Esophagus squamous epithelium (tissue), 5 donors: ENCODE data around the gene ARRB1. TPM values are rescaled to one million over a fixed set of nuclear protein-coding genes. Genes with fewer than 3 reads are reported as not detected.

ENCODE experiments used
- DNase-seq: peaks from one replicate; lab custom pipeline; 2025; lab: John Stamatoyannopoulos, UW
- H3K27ac ChIP-seq, 4 donors: fragments of 200-600 bp; sonication (generic); one replicate each; pipeline ENCODE4 v1.5.1; 2016 to 2019; ENCODE audit warnings: mild to moderate bottlenecking in 1 of 4
- H3K27me3 ChIP-seq, 4 donors: fragments of 200-600 bp; sonication (generic); 1 replicate in 3 of 4; 2 replicates in 1 of 4; pipeline versions ENCODE4 v1.5.1 to v1.6.0; 2017 to 2021; ENCODE audit warnings: antibody characterized with exemption in 1 of 4
- H3K36me3 ChIP-seq, 3 donors: fragments of 200-600 bp; sonication (generic); one replicate each; pipeline ENCODE4 v1.5.1; 2016 to 2019
- H3K4me1 ChIP-seq, 3 donors: fragments of 200-600 bp; sonication (generic); one replicate each; pipeline ENCODE4 v1.5.1; 2017 to 2019
- H3K4me3 ChIP-seq, 4 donors: fragments of 200-600 bp; sonication (generic); 1 replicate in 3 of 4; 2 replicates in 1 of 4; pipeline ENCODE4 v1.5.1; 2016 to 2019; ENCODE audit warnings: mild to moderate bottlenecking in 2 of 4, moderate library complexity in 1 of 4
- H3K9me3 ChIP-seq, 3 donors: fragments of 200-600 bp; sonication (generic); one replicate each; pipeline ENCODE4 v1.5.1; 2016 to 2019
- CTCF ChIP-seq, 6 experiments: fragments of 450-650 bp in 4 of 6; fragments of 200-600 bp in 2 of 6; sonication (generic) in 2 of 6; IDR thresholded peaks; one replicate each; pipeline ENCODE4 v1.5.1; 2016 to 2019; ENCODE audit warnings: antibody characterized with exemption in 6 of 6, mild to moderate bottlenecking in 4 of 6, moderate library complexity in 4 of 6
- POLR2A ChIP-seq, 4 donors: fragments of 450-650 bp; IDR thresholded peaks; one replicate each; pipeline ENCODE4 v1.6.1; 2017; ENCODE audit warnings: antibody characterized with exemption in 4 of 4, mild to moderate bottlenecking in 4 of 4, moderate library complexity in 3 of 4
- WGBS, 2 donors: methylation state at CpG; one replicate each; pipeline ENCODE4 v1.1.5; 2018; 5-methylcytosine and 5-hydroxymethylcytosine counted together
- intact Hi-C: fragments of 100-400 bp; cut with DNase I; formaldehyde crosslinking; loops from one replicate; pipeline ENCODE4 v1.15.0; 2022
- small RNA-seq, 4 donors: library from RNA; depleted of rRNA; stranded (forward); fragments of <200 nt; gene quantifications; one replicate each; pipeline ENCODE3, GENCODE V24; 2016
- total RNA-seq, 4 donors: library from RNA; depleted of rRNA; stranded (reverse); fragments of >200 nt; gene quantifications; one replicate each; pipeline ENCODE4 v1.1.0, GENCODE V29; 2016
- donor health status: DM: yes; HTN: yes; CAD: no.

The ARRB1 gene
- total RNA-seq, 4 donors from 2014 or later = 9.6 to 24.8 (median 17.8) TPM

- Histone ChIP-seq H3K27ac (no peak overlapping the region), H3K27me3 (peaks cover 0 to 6% (median 0%) of the 10 kb centered on the region in 4 donors), H3K4me3 (no peak overlapping the region), H3K4me1 (no peaks in the 10 kb centered on the region), H3K9me3 (no peaks in the 10 kb centered on the region), H3K36me3 (no peaks in the 10 kb centered on the region)
- WGBS, 2 donors = 46 to 73% methylated on average over 2 to 4 of the region's 4 CpGs
- intact Hi-C loops = no loop called here
- TF ChIP-seq CTCF (IDR thresholded peaks at IDR 0.05) = no peak
- no peak for DNase-seq
Measured at GRCh38 chr11:75225794-75226193, 125.7 kb downstream of the ARRB1 start.

GRCh38 chr11:75223954-75224643 lies 127.4 kb downstream of the ARRB1 start:
- Histone ChIP-seq H3K4me3 (no peak overlapping the region), H3K27me3 (no peaks in the 10 kb centered on the region), H3K27ac (no peak overlapping the region), H3K4me1 (no peaks in the 10 kb centered on the region), H3K36me3 (no peaks in the 10 kb centered on the region), H3K9me3 (no peaks in the 10 kb centered on the region)
- intact Hi-C loops = no loop called here
- 0 to 83% methylated on average over 1 of the region's 5 CpGs for WGBS, 2 donors
- DNase-seq = no peak
- no peak for TF ChIP-seq CTCF (IDR thresholded peaks at IDR 0.05)
- TF ChIP-seq POLR2A (IDR thresholded peaks at IDR 0.05) = no peak

GRCh38 chr11:75219869-75220268 lies 131.6 kb downstream of the ARRB1 start:
- 31 to 45% methylated on average over 2 of the region's 2 CpGs for WGBS, 2 donors
- intact Hi-C loops = no loop called here
- Histone ChIP-seq H3K9me3 (no peaks in the 10 kb centered on the region), H3K27me3 (peaks cover 0 to 14% (median 0%) of the 10 kb centered on the region in 4 donors), H3K4me1 (no peaks in the 10 kb centered on the region), H3K27ac (no peak overlapping the region), H3K4me3 (no peak overlapping the region), H3K36me3 (no peaks in the 10 kb centered on the region)
- no peak for DNase-seq
- TF ChIP-seq POLR2A (IDR thresholded peaks at IDR 0.05) (no peak), CTCF (IDR thresholded peaks at IDR 0.05) (no peak)

- H3K27me3 ChIP-seq = peaks cover 0 to 19% (median 0%) of the 10 kb centered on the region in 4 donors
- intact Hi-C loops = no loop called here
- H3K4me1 ChIP-seq = no peaks in the 10 kb centered on the region
- H3K9me3 ChIP-seq = no peaks in the 10 kb centered on the region
- no peak for DNase-seq
- TF ChIP-seq CTCF (IDR thresholded peaks at IDR 0.05) = no peak
- TF ChIP-seq POLR2A (IDR thresholded peaks at IDR 0.05) = no peak
- no peaks in the 10 kb centered on the region for H3K36me3 ChIP-seq
- no peak overlapping the region for H3K27ac ChIP-seq
- H3K4me3 ChIP-seq = no peak overlapping the region
Measured at GRCh38 chr11:75214843-75215242, 136.6 kb downstream of the ARRB1 start.

- H3K36me3 ChIP-seq = no peaks in the 10 kb centered on the region
- H3K9me3 ChIP-seq = no peaks in the 10 kb centered on the region
- H3K27me3 ChIP-seq = peaks cover 0 to 22% (median 0%) of the 10 kb centered on the region in 4 donors
- H3K27ac ChIP-seq = no peak overlapping the region
- intact Hi-C loops = no loop called here
- H3K4me1 ChIP-seq = no peaks in the 10 kb centered on the region
- no peak overlapping the region for H3K4me3 ChIP-seq
- no peak for TF ChIP-seq CTCF (IDR thresholded peaks at IDR 0.05)
- no peak for TF ChIP-seq POLR2A (IDR thresholded peaks at IDR 0.05)
- DNase-seq = no peak
- WGBS, 2 donors = 2 to 3% methylated on average over 4 to 8 of the region's 8 CpGs
Measured at GRCh38 chr11:75214411-75214821, 137.0 kb downstream of the ARRB1 start.

Small RNA genes within 50 kb of the gene (small RNA-seq; reads per million reads assigned to genes)
- gene MIR326 (0.27 to 1.9 (median 0.52) reads per million in 4 donors), gene SNORD15A (0 reads per million in 4 donors)

Other genes with a start within 250 kb of the ARRB1 start
- 10 to 100 TPM in 3 of 4 donors, 1 to 10 TPM in 1; 3.6 to 35.7 (median 16.1) TPM for gene SLCO2B1, start 200.6 kb downstream of the ARRB1 start, total RNA-seq
- under 1 TPM in 1 of 4 donors, not detected in 3; 0.09 TPM for gene TPBGL, start 110.9 kb downstream of the ARRB1 start, total RNA-seq
- gene RPS3, start 47.9 kb upstream of the ARRB1 start, total RNA-seq = 1,000 to 10,000 TPM; 1,101 to 2,606 (median 1,579) TPM
- under 1 TPM in 3 of 4 donors, not detected in 1; 0.62 to 0.95 (median 0.91) TPM for gene KLHL35, start 81.5 kb upstream of the ARRB1 start, total RNA-seq
- 1 to 10 TPM in 3 of 4 donors, under 1 TPM in 1; 0.57 to 2.3 (median 1.6) TPM for gene GDPD5, start 174.3 kb upstream of the ARRB1 start, total RNA-seq
- gene SERPINH1, start 210.6 kb upstream of the ARRB1 start, total RNA-seq = 10 to 100 TPM; 41.4 to 70.1 (median 46.5) TPM